Upper lobe of right lung (tissue), 1 donor: ENCODE results near the gene TMEM139. TPM values are rescaled to one million over a fixed set of nuclear protein-coding genes. Genes with fewer than 3 reads are reported as not detected.

Experiments
- ATAC-seq: fragments of 200-7000 bp; cut with Tn5 transposase; one replicate; pipeline ENCODE4 v1.9.1; 2020; ENCODE audit warnings: mild to moderate bottlenecking, moderate library complexity
- DNase-seq: peaks from one replicate; pipeline ENCODE4 v3.0.0-alpha.2; 2020
- H3K27ac ChIP-seq: fragments of 200-600 bp; one replicate; pipeline ENCODE4 v1.8.0; 2022
- H3K27me3 ChIP-seq: fragments of 200-600 bp; one replicate; pipeline ENCODE4 v1.8.0; 2022; ENCODE audit warnings: mild to moderate bottlenecking
- H3K36me3 ChIP-seq: fragments of 200-600 bp; one replicate; pipeline ENCODE4 v1.8.0; 2022
- H3K4me1 ChIP-seq: fragments of 200-600 bp; one replicate; pipeline ENCODE4 v1.8.0; 2022
- H3K4me3 ChIP-seq: fragments of 200-600 bp; one replicate; pipeline ENCODE4 v1.8.0; 2022; ENCODE audit warnings: mild to moderate bottlenecking
- H3K9me3 ChIP-seq: fragments of 200-600 bp; one replicate; pipeline ENCODE4 v1.8.0; 2022
- intact Hi-C: fragments of 100-400 bp; cut with DNase I; formaldehyde crosslinking; loops from one replicate; pipeline ENCODE4 v1.11.0; 2022
- total RNA-seq: library from RNA; stranded (reverse); fragmentation: NEBNext Ultra II Directional; extraction: Animal tissue kit (Norgen Biotek cat#: 25700); gene quantifications from one replicate; pipeline ENCODE4 v1.2.1, GENCODE V29; 2021
- TF ChIP-seq, protein P1 (sequence below): fragments of 200-600 bp; IDR thresholded peaks from one replicate; pipeline ENCODE4 v1.8.0; 2022; ENCODE audit warnings: antibody characterized with exemption
- donor health status: DM: no; HTN: yes; CAD: no; lungs with severe emphysema.

TMEM139 gene
- total RNA-seq, 1 donor from 2014 or later: 25.1 TPM

DNA sequence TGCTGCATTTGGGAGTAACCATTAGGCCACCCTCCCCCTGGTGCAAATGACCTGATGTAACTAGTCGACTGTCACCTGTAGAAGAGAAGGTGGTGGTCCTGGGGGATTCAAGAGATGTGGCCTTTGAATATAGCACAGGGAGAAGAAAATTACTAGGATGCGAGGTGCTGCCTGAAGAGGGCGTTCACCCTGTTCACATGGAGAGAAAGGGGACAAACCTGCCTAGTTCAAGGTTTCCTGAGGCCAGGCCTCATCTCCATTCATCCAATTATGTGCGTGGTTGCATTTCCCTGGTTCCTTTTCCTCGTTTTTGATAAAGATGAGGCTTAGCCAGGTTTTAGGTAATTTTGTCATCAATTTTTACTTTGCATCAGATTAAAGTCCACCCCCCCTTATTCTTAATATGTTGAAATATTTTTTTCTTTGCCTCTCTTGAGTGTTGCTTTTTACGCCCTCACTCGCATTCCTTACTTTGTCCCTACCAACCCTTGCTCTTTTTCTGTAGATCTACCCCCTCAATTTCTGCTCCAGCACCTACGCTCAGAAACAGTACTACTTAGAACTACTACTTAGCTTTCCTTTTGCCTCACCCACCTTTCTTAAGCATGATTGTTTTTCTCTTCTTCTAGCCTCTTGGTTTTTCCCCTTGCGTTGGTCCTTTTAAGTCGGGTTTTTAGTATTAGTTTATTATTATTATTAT lies 44.9 kb downstream of the TMEM139 start:
- TF ChIP-seq, protein P1, sequence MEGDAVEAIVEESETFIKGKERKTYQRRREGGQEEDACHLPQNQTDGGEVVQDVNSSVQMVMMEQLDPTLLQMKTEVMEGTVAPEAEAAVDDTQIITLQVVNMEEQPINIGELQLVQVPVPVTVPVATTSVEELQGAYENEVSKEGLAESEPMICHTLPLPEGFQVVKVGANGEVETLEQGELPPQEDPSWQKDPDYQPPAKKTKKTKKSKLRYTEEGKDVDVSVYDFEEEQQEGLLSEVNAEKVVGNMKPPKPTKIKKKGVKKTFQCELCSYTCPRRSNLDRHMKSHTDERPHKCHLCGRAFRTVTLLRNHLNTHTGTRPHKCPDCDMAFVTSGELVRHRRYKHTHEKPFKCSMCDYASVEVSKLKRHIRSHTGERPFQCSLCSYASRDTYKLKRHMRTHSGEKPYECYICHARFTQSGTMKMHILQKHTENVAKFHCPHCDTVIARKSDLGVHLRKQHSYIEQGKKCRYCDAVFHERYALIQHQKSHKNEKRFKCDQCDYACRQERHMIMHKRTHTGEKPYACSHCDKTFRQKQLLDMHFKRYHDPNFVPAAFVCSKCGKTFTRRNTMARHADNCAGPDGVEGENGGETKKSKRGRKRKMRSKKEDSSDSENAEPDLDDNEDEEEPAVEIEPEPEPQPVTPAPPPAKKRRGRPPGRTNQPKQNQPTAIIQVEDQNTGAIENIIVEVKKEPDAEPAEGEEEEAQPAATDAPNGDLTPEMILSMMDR: no peak
- Histone ChIP-seq H3K9me3 (no peaks in the 10 kb centered on the region), H3K27me3 (peaks cover 4% of the 10 kb centered on the region), H3K36me3 (no peaks in the 10 kb centered on the region), H3K27ac (no peak overlapping the region), H3K4me1 (no peaks in the 10 kb centered on the region), H3K4me3 (no peak overlapping the region)
- intact Hi-C loops: no loop called here
- no peak for DNase-seq
- no peak for ATAC-seq

DNA sequence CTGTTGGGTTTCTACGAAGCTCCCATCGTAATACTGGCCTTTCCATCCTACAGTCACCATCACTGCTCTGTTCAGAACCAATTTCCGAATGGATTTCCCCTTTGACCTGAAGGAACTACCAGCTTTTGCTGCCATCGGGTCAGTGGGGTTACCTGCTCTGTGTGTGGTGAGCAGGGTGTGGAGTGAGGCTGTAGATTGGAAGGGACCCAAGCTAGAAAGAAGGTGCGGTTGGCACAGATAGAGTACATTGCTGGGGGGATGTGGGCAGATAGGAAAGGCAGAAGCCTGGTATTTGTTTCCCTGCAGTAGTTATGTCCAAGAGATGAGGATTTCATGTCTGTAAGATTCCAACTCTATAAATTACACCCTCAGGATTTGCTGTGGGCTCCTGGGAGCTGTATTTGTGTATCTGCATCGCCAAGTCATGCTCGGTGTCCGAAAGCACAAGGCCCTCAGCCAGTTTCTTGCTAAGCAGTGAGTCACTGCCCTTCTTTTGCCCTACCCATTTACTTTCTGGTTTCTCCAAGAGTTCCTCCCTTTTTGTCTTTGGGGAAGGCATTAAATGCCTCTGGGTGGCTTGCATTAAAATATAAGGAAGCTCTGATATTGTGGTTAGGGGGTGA lies 46.5 kb downstream of the TMEM139 start:
- ATAC-seq (no peak), DNase-seq (no peak)
- TF ChIP-seq, protein P1: no peak
- peaks cover 4% of the 10 kb centered on the region for H3K27me3 ChIP-seq
- intact Hi-C loops: no loop called here
- no peaks in the 10 kb centered on the region for H3K36me3 ChIP-seq
- H3K27ac ChIP-seq: no peak overlapping the region
- no peaks in the 10 kb centered on the region for H3K9me3 ChIP-seq
- H3K4me3 ChIP-seq: no peak overlapping the region
- H3K4me1 ChIP-seq: no peaks in the 10 kb centered on the region

DNA sequence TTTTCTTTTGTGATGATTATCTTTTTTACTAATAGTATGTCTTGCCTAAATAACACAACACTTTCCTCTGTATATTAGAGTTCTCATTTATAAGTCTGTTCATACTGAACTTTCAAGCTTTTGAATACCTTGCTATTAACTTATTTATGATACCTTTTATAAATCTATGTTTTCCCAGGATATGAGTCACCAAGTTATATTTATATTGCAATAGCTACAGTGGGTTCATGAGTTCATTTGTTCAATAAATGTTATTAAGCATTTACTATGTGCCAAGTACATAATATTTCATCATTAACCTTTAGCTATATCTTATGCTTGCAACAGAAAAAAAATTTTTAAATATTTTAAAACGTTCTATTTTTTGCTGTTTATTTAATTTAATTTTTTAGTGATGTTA lies 49.5 kb downstream of the TMEM139 start:
- H3K27ac ChIP-seq: no peak overlapping the region
- H3K27me3 ChIP-seq: peaks cover 7% of the 10 kb centered on the region
- DNase-seq (no peak), ATAC-seq (no peak)
- no peaks in the 10 kb centered on the region for H3K4me1 ChIP-seq
- no peak overlapping the region for H3K4me3 ChIP-seq
- intact Hi-C loops: no loop called here
- no peaks in the 10 kb centered on the region for H3K9me3 ChIP-seq
- TF ChIP-seq, protein P1: no peak
- H3K36me3 ChIP-seq: no peaks in the 10 kb centered on the region

DNA sequence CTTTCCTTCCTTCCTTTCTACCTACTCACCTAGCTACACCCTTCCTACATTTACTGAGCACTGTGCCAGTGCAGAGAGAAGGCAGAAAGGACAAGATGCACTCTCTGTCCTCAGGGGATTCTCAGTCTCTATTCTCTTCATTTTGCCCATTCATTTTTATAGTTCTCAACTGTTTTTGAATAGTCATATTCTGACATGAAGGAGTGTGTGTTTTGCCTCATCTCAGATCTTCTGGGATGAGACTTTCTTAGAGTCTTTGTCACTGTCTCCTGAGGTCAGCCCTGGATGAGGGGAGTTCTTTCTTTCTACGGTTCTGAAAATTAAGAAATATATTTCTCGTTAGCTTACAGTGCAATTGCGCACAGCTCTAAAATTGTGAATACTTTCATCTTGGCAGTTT lies 52.5 kb downstream of the TMEM139 start:
- Histone ChIP-seq H3K4me3 (no peak overlapping the region), H3K36me3 (no peaks in the 10 kb centered on the region), H3K9me3 (no peaks in the 10 kb centered on the region), H3K27me3 (peaks cover 7% of the 10 kb centered on the region), H3K27ac (no peak overlapping the region), H3K4me1 (no peaks in the 10 kb centered on the region)
- ATAC-seq (no peak), DNase-seq (no peak)
- TF ChIP-seq, protein P1: no peak
- intact Hi-C loops: no loop called here

Other genes starting within 250 kb of the TMEM139 start
- gene OR6V1, start 232.6 kb upstream of the TMEM139 start, total RNA-seq: not detected
- not detected for gene PIP, start 152.9 kb upstream of the TMEM139 start, total RNA-seq
- gene TAS2R39, start 101.5 kb upstream of the TMEM139 start, total RNA-seq: not detected
- gene TAS2R40, start 62.9 kb upstream of the TMEM139 start, total RNA-seq: not detected
- 149 TPM for gene GSTK1, start 21.5 kb upstream of the TMEM139 start, total RNA-seq
- 26.7 TPM for gene CASP2, start 3.4 kb downstream of the TMEM139 start, total RNA-seq
- gene CLCN1, start 31.2 kb downstream of the TMEM139 start, total RNA-seq: not detected
- gene FAM131B, start 77.8 kb downstream of the TMEM139 start, total RNA-seq: 0.90 TPM
- gene ZYX, start 96.4 kb downstream of the TMEM139 start, total RNA-seq: 263 TPM
- gene EPHA1, start 123.9 kb downstream of the TMEM139 start, total RNA-seq: 13.9 TPM
- gene TAS2R60, start 158.5 kb downstream of the TMEM139 start, total RNA-seq: not detected
- not detected for gene TAS2R41, start 192.9 kb downstream of the TMEM139 start, total RNA-seq